Esophagus squamous epithelium (tissue), 5 donors: Measurements from ENCODE around the gene VEPH1. TPM values are rescaled to one million over a fixed set of nuclear protein-coding genes. Genes with fewer than 3 reads are reported as not detected.

Source experiments
- DNase-seq: peaks from one replicate; lab custom pipeline; 2025; lab: John Stamatoyannopoulos, UW
- H3K27ac ChIP-seq, 4 donors: fragments of 200-600 bp; sonication (generic); one replicate each; pipeline ENCODE4 v1.5.1; 2016 to 2019; ENCODE audit warnings: mild to moderate bottlenecking in 1 of 4
- H3K27me3 ChIP-seq, 4 donors: fragments of 200-600 bp; sonication (generic); 1 replicate in 3 of 4; 2 replicates in 1 of 4; pipeline versions ENCODE4 v1.5.1 to v1.6.0; 2017 to 2021; ENCODE audit warnings: antibody characterized with exemption in 1 of 4
- H3K36me3 ChIP-seq, 3 donors: fragments of 200-600 bp; sonication (generic); one replicate each; pipeline ENCODE4 v1.5.1; 2016 to 2019
- H3K4me1 ChIP-seq, 3 donors: fragments of 200-600 bp; sonication (generic); one replicate each; pipeline ENCODE4 v1.5.1; 2017 to 2019
- H3K4me3 ChIP-seq, 4 donors: fragments of 200-600 bp; sonication (generic); 1 replicate in 3 of 4; 2 replicates in 1 of 4; pipeline ENCODE4 v1.5.1; 2016 to 2019; ENCODE audit warnings: mild to moderate bottlenecking in 2 of 4, moderate library complexity in 1 of 4
- H3K9me3 ChIP-seq, 3 donors: fragments of 200-600 bp; sonication (generic); one replicate each; pipeline ENCODE4 v1.5.1; 2016 to 2019
- POLR2A ChIP-seq, 4 donors: fragments of 450-650 bp; IDR thresholded peaks; one replicate each; pipeline ENCODE4 v1.6.1; 2017; ENCODE audit warnings: antibody characterized with exemption in 4 of 4, mild to moderate bottlenecking in 4 of 4, moderate library complexity in 3 of 4
- WGBS, 2 donors: methylation state at CpG; one replicate each; pipeline ENCODE4 v1.1.5; 2018; 5-methylcytosine and 5-hydroxymethylcytosine counted together
- intact Hi-C: fragments of 100-400 bp; cut with DNase I; formaldehyde crosslinking; loops from one replicate; pipeline ENCODE4 v1.15.0; 2022
- total RNA-seq, 4 donors: library from RNA; depleted of rRNA; stranded (reverse); fragments of >200 nt; gene quantifications; one replicate each; pipeline ENCODE4 v1.1.0, GENCODE V29; 2016
- TF ChIP-seq, protein P1 (sequence below), 6 experiments: fragments of 450-650 bp in 4 of 6; fragments of 200-600 bp in 2 of 6; sonication (generic) in 2 of 6; IDR thresholded peaks; one replicate each; pipeline ENCODE4 v1.5.1; 2016 to 2019; ENCODE audit warnings: antibody characterized with exemption in 6 of 6, mild to moderate bottlenecking in 4 of 6, moderate library complexity in 4 of 6
- donor health status: DM: yes; HTN: yes; CAD: no.

Gene VEPH1
- total RNA-seq, 4 donors from 2014 or later: not detected

DNA sequence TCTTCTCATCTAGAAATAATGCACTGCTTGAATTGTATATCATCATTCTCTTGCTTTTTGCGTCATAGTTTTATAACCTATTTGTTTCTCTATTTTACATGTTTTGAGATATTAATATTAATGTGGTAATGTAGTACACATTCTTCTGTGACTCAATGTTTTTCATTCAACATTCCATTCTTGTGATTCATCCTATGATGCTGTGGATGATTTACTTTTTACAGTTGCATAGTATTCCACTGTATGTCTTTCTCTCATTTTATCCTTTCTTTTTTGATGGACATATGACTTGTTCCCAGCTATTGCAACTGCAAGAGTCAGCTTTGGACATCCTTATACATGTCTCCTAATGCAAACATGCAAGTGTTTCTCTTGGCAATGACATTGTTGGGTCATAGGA lies 20.6 kb upstream of the VEPH1 start:
- no peak for DNase-seq
- TF ChIP-seq, protein P1, sequence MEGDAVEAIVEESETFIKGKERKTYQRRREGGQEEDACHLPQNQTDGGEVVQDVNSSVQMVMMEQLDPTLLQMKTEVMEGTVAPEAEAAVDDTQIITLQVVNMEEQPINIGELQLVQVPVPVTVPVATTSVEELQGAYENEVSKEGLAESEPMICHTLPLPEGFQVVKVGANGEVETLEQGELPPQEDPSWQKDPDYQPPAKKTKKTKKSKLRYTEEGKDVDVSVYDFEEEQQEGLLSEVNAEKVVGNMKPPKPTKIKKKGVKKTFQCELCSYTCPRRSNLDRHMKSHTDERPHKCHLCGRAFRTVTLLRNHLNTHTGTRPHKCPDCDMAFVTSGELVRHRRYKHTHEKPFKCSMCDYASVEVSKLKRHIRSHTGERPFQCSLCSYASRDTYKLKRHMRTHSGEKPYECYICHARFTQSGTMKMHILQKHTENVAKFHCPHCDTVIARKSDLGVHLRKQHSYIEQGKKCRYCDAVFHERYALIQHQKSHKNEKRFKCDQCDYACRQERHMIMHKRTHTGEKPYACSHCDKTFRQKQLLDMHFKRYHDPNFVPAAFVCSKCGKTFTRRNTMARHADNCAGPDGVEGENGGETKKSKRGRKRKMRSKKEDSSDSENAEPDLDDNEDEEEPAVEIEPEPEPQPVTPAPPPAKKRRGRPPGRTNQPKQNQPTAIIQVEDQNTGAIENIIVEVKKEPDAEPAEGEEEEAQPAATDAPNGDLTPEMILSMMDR (IDR thresholded peaks at IDR 0.05): no peak
- no peak for TF ChIP-seq POLR2A (IDR thresholded peaks at IDR 0.05)
- intact Hi-C loops: no loop called here

DNA sequence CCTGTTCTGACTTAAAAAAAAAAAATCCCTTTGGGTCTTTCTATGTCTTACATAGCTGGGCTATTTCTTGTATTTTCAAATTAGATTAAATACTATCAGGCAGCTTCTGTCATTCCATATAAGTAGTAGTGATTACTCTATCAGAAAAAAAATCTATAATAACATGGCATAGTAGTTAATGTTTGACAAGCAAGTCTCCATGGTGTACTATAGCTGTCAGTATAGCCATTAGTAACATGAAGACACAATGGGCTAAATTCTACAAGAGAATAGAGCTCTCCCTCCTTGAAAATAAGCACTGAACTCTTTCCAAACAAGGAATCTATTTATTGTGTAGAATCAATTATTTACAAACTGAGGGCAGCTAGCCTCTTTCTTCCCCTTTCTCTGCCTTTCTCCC lies 19.4 kb upstream of the VEPH1 start:
- no peaks in the 10 kb centered on the region for H3K36me3 ChIP-seq
- DNase-seq: no peak
- H3K4me1 ChIP-seq: no peaks in the 10 kb centered on the region
- H3K27ac ChIP-seq: no peak overlapping the region
- no peaks in the 10 kb centered on the region for H3K27me3 ChIP-seq
- H3K4me3 ChIP-seq: no peak overlapping the region
- intact Hi-C loops: no loop called here
- H3K9me3 ChIP-seq: no peaks in the 10 kb centered on the region
- TF ChIP-seq POLR2A (IDR thresholded peaks at IDR 0.05): no peak

More for the DNA sequence above, 20.6 kb upstream of the VEPH1 start:
- Histone ChIP-seq H3K36me3 (no peaks in the 10 kb centered on the region), H3K27ac (no peak overlapping the region), H3K4me1 (no peaks in the 10 kb centered on the region), H3K27me3 (no peaks in the 10 kb centered on the region), H3K9me3 (no peaks in the 10 kb centered on the region), H3K4me3 (no peak overlapping the region)
- 93 to 97% methylated on average over 1 of the region's 1 CpG for WGBS, 2 donors

DNA sequence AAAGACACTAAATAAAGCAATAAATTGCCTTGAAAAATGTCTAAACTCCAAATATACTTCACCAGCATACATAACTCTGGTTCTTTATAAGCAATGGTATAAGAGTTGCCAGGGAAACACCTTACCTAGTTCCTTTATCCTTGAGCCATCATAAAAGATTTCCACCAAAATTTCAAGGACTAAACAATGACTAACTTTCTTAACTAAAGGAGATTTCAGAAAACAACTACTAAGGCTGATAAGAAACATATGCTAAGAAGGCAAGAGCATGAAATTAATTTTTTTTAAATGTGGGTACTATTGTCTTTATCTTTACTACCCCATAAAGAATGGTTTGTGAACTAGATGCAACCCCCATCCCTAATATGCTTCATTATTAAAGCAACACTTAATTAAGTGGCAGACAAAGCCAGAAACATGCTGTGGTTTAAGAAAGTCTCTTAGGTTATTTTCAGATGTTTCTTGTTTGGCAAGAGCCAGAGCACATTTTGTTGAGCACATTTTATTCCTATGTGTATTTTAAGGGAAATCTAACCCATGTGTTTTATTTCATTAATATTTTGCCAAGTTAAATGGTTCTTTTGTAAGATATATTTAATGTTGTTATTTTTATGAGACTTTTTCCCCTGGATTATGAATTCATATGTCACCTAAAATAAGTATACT lies 17.4 kb upstream of the VEPH1 start:
- H3K4me3 ChIP-seq: no peak overlapping the region

DNA sequence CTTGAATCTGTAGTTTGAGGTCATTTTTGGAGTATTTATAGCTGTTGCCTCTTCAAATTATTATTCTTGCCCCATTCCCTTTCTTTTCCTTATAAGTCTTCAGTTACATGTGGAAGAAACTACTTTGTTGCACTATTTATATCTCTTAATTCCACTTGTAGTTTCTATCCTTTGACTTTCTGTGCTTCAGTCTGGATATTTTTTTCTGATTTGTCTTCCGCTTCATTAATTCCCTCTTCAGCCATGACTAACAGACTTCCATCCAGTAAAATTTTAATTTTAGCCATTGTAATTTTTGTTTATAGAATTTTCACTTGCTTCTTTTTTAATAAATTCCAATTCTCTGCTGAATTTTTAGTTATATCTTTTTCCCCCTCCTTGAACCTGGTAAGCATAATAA lies 15.7 kb upstream of the VEPH1 start:
- WGBS, 2 donors: 80 to 96% methylated on average over 1 of the region's 1 CpG
- H3K27me3 ChIP-seq: no peaks in the 10 kb centered on the region

More for the DNA sequence above, 17.4 kb upstream of the VEPH1 start:
- no peaks in the 10 kb centered on the region for H3K4me1 ChIP-seq
- DNase-seq: no peak
- intact Hi-C loops: no loop called here
- H3K9me3 ChIP-seq: no peaks in the 10 kb centered on the region
- TF ChIP-seq, protein P1 (IDR thresholded peaks at IDR 0.05): no peak
- TF ChIP-seq POLR2A (IDR thresholded peaks at IDR 0.05): no peak
- H3K36me3 ChIP-seq: no peaks in the 10 kb centered on the region
- H3K27me3 ChIP-seq: no peaks in the 10 kb centered on the region
- H3K27ac ChIP-seq: peak overlapping the region in 2 of 4 donors; percentile 18 to 19

DNA sequence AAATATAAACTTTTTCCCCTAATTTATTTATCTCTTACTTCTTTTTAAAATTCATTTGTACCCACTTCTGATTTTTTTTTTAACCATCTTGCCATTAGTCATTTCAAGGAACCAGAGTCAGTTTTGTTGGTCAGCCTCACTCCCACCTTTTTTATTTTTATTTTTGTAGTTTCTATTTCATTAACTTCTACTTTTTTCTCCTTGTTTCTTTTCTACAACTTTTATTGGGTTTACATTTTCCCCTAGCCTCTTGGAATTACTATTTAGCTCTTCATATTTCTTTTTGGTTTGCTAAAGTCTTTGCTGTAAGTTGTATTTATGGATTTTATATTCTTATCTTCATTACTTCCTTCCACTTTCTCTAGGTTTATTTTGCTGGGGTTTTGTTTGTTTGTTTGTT lies 13.7 kb upstream of the VEPH1 start:
- DNase-seq: no peak
- H3K4me3 ChIP-seq: no peak overlapping the region
- no peaks in the 10 kb centered on the region for H3K9me3 ChIP-seq
- no peak overlapping the region for H3K27ac ChIP-seq
- no peaks in the 10 kb centered on the region for H3K4me1 ChIP-seq
- no peaks in the 10 kb centered on the region for H3K36me3 ChIP-seq
- H3K27me3 ChIP-seq: no peaks in the 10 kb centered on the region
- no peak for TF ChIP-seq POLR2A (IDR thresholded peaks at IDR 0.05)
- TF ChIP-seq, protein P1 (IDR thresholded peaks at IDR 0.05): no peak
- intact Hi-C loops: no loop called here

More for the DNA sequence above, 15.7 kb upstream of the VEPH1 start:
- no peak for DNase-seq
- intact Hi-C loops: no loop called here
- H3K9me3 ChIP-seq: no peaks in the 10 kb centered on the region
- no peaks in the 10 kb centered on the region for H3K36me3 ChIP-seq
- H3K4me3 ChIP-seq: no peak overlapping the region
- H3K4me1 ChIP-seq: no peaks in the 10 kb centered on the region
- TF ChIP-seq, protein P1 (IDR thresholded peaks at IDR 0.05): no peak
- TF ChIP-seq POLR2A (IDR thresholded peaks at IDR 0.05): no peak
- H3K27ac ChIP-seq: no peak overlapping the region

DNA sequence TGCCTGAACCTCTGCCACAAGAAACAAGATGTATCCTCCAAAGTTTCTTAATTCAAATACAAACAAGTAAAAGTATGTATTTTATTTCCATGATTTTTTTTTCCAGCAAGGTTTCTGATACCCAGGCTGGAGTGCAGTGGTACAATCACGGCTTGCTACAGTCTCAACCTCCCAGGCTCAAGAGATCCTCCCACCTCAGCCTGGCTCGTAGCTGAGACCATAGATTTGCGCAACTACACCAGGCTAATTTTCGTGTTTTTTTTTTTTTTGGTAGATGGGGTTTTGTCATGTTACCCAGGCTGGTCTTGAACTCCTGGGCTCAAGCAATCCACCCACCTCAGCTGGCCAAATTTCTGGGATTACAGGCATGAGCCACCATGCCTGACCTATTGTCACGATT lies 12.2 kb upstream of the VEPH1 start:
- no peaks in the 10 kb centered on the region for H3K27me3 ChIP-seq
- 61 to 62% methylated on average over 5 of the region's 5 CpGs for WGBS, 2 donors
- no peaks in the 10 kb centered on the region for H3K9me3 ChIP-seq
- H3K27ac ChIP-seq: no peak overlapping the region
- no peak overlapping the region for H3K4me3 ChIP-seq
- no peaks in the 10 kb centered on the region for H3K36me3 ChIP-seq
- intact Hi-C loops: no loop called here
- TF ChIP-seq POLR2A (IDR thresholded peaks at IDR 0.05): no peak
- H3K4me1 ChIP-seq: no peaks in the 10 kb centered on the region
- no peak for DNase-seq
